OCI-LY1 (cell line): ENCODE data around the gene KAT2B.

ENCODE experiments used
- EZH2 ChIP-seq: fragments of 200-600 bp; sonication (generic), shearing (Covaris generic); IDR thresholded peaks from 2 replicates; pipeline ENCODE4 v1.8.0; 2017; ENCODE audit warnings: borderline replicate concordance, mixed run types, mild to moderate bottlenecking, antibody characterized with exemption, low read length, moderate library complexity, mixed read lengths
- TF ChIP-seq, protein P1 (sequence below): fragments of 200-600 bp; sonication (generic), shearing (Covaris generic); IDR thresholded peaks from 2 replicates; pipeline ENCODE4 v1.5.1; 2017; ENCODE audit warnings: mild to moderate bottlenecking, antibody characterized with exemption, low read length, moderate library complexity, mixed read lengths

GRCh38 chr3:20040548-20041196 lies 426 bp downstream of the KAT2B start:
- TF ChIP-seq, protein P1, sequence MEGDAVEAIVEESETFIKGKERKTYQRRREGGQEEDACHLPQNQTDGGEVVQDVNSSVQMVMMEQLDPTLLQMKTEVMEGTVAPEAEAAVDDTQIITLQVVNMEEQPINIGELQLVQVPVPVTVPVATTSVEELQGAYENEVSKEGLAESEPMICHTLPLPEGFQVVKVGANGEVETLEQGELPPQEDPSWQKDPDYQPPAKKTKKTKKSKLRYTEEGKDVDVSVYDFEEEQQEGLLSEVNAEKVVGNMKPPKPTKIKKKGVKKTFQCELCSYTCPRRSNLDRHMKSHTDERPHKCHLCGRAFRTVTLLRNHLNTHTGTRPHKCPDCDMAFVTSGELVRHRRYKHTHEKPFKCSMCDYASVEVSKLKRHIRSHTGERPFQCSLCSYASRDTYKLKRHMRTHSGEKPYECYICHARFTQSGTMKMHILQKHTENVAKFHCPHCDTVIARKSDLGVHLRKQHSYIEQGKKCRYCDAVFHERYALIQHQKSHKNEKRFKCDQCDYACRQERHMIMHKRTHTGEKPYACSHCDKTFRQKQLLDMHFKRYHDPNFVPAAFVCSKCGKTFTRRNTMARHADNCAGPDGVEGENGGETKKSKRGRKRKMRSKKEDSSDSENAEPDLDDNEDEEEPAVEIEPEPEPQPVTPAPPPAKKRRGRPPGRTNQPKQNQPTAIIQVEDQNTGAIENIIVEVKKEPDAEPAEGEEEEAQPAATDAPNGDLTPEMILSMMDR = no peak
- no peak for TF ChIP-seq EZH2
